Measurements from ENCODE around the gene TMC7. TPM values are rescaled to one million over a fixed set of nuclear protein-coding genes. Genes with fewer than 3 reads are reported as not detected.

Gene TMC7
- total and polyA plus RNA-seq, 12 donors: 0.76 to 1.9 (median 1.2) TPM

DNA sequence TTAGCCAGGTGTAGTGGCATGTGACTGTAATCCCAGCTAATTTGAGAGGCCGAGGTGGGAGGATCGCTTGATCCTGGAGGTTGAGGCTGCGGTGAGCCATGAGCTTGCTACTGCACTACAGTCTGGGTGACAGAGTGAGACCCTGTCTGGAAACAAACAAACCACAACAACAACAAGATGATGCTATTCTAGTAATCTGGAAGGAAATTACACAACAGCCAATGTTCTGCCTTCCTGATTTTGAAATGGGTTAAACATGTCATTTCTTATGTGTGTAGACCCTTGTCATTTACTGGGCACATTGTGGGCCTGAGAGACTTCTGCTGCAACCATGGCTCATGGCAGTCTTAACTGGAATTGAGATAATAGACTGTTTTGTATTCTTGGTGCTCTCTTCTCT, 89.6 kb downstream of the TMC7 start:
- peak overlapping the region in 1 of 10 donors; percentile 21 for H3K27ac ChIP-seq
- peaks cover 0 to 73% (median 46%) of the 10 kb centered on the region in 9 donors for H3K36me3 ChIP-seq
- no peaks in the 10 kb centered on the region for H3K9me3 ChIP-seq
- no peak overlapping the region for H3K4me3 ChIP-seq
- peaks cover 0 to 23% (median 12%) of the 10 kb centered on the region in 9 donors for H3K4me1 ChIP-seq
- ATAC-seq: no peak
- DNase-seq: no peak
- WGBS, 2 donors: 92 to 95% methylated on average over 3 of the region's 3 CpGs
- no peak for TF ChIP-seq CTCF (IDR thresholded peaks at IDR 0.05)
- intact Hi-C loops (cut with DNase I): loop anchor here in 6 of 10 donors (5.0 to 10.0 kb wide), 2 partner anchors 89 to 91 kb away; partner anchors contain the start of gene TMC7 (in 6 of the 6)
- H3K27me3 ChIP-seq: no peaks in the 10 kb centered on the region

DNA sequence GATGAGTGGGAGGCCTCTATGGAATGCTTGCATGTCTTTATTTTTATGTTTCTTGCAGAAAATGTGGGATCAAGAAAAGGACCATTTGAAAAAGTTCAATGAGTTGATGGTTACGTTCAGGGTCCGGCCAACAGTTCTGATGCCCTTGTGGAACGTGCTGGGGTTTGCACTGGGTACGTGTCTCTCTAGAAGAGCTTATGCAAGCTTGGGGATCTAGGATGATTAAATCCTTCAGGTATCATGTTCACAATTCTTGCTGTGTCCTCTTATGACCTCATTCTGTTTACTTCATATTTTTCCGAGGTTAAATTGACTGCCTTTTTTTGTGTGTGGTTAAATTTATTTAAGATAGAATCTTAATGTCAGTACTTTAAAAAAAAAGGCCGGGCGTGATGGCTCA, 90.1 kb downstream of the TMC7 start:
- Histone ChIP-seq H3K9me3 (no peaks in the 10 kb centered on the region), H3K4me1 (peaks cover 0 to 18% (median 7%) of the 10 kb centered on the region in 9 donors), H3K27ac (no peak overlapping the region), H3K27me3 (no peaks in the 10 kb centered on the region), H3K36me3 (peaks cover 0 to 78% (median 48%) of the 10 kb centered on the region in 9 donors), H3K4me3 (no peak overlapping the region)
- DNase-seq: no peak
- intact Hi-C loops (cut with DNase I): loop anchor here in 6 of 10 donors (5.0 to 10.0 kb wide), 2 partner anchors 89 to 92 kb away; partner anchors contain the start of gene TMC7 (in 6 of the 6)
- WGBS, 2 donors: 80 to 83% methylated on average over 7 of the region's 7 CpGs
- ATAC-seq: no peak
- TF ChIP-seq CTCF (IDR thresholded peaks at IDR 0.05): no peak

DNA sequence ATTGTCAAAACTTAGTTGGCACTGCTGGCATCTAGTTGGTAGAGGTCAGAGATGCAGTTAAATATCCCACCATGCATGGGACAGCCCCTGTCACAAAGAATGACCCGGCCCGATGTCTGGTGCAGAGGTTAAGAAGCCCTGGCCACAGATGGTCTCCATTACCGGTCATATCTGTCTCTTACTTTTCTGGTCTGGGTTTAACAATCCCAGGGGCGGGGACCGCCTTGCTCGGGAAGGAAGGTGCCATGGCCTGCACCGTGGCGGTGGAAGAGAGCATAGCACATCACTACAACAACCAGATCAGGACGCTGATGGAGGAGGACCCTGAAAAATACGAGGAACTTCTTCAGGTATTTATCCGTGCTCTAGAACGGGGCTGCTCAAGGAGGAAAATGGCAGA, 91.8 kb downstream of the TMC7 start:
- peaks cover 0 to 93% (median 48%) of the 10 kb centered on the region in 9 donors for H3K36me3 ChIP-seq
- ATAC-seq: no peak
- 92 to 94% methylated on average over 12 of the region's 12 CpGs for WGBS, 2 donors
- H3K27me3 ChIP-seq: no peaks in the 10 kb centered on the region
- H3K4me3 ChIP-seq: no peak overlapping the region
- no peak overlapping the region for H3K27ac ChIP-seq
- H3K4me1 ChIP-seq: peaks cover 0 to 10% (median 0%) of the 10 kb centered on the region in 9 donors
- intact Hi-C loops (cut with DNase I): loop anchor here in 1 of 10 donors (10.0 kb wide), 1 partner anchor 91 kb away; the partner anchor contains the start of gene TMC7
- H3K9me3 ChIP-seq: no peaks in the 10 kb centered on the region
- no peak for TF ChIP-seq CTCF (IDR thresholded peaks at IDR 0.05)
- DNase-seq: no peak

GRCh38 chr16:19077879-19078278, 94.1 kb downstream of the TMC7 start:
- no peak for TF ChIP-seq CTCF (IDR thresholded peaks at IDR 0.05)
- no peaks in the 10 kb centered on the region for H3K27me3 ChIP-seq
- ATAC-seq (no peak), DNase-seq (no peak)
- peaks cover 0 to 96% (median 46%) of the 10 kb centered on the region in 9 donors for H3K36me3 ChIP-seq
- H3K9me3 ChIP-seq: no peaks in the 10 kb centered on the region
- WGBS, 2 donors: 82 to 87% methylated on average over 6 of the region's 6 CpGs
- no peak overlapping the region for H3K4me3 ChIP-seq
- intact Hi-C loops (cut with DNase I): loop anchor here in 1 of 10 donors (10.0 kb wide), 1 partner anchor 93 kb away; the partner anchor contains the start of gene TMC7
- H3K27ac ChIP-seq: no peak overlapping the region
- peaks cover 0 to 7% (median 0%) of the 10 kb centered on the region in 9 donors for H3K4me1 ChIP-seq
